CD14-positive monocyte (primary cell): Measurements from ENCODE around the gene TIGD3. TPM values are rescaled to one million over a fixed set of nuclear protein-coding genes. Genes with fewer than 3 reads are reported as not detected.
A peak's percentile ranks its signal among the peaks of the same experiment; 100 is the strongest.

Source experiments
- DNase-seq, 3 donors: peaks; one replicate each; pipeline ENCODE4 v3.0.0-alpha.2; 2011 to 2022
- H2AFZ ChIP-seq: 2 replicates; pipeline ENCODE4 v1.6.0; 2012; ENCODE audit warnings: mild to moderate bottlenecking, low read depth, low read length, inconsistent platforms; ENCODE audit not compliant: insufficient read depth, poor library complexity, severe bottlenecking
- H3K27ac ChIP-seq, 2 donors: 1 replicate in 1 of 2; 2 replicates in 1 of 2; pipeline ENCODE4 v1.5.1; 2012 to 2013; ENCODE audit warnings: low read length in 2 of 2, control low read depth in 1 of 2, inconsistent platforms in 1 of 2, low read depth in 1 of 2, mild to moderate bottlenecking in 1 of 2
- H3K27me3 ChIP-seq, 2 donors: one replicate each; pipeline versions ENCODE4 v1.6.0 to v1.6.1; 2011 to 2013; ENCODE audit warnings: low read length in 2 of 2; ENCODE audit not compliant: control insufficient read depth in 2 of 2, insufficient read depth in 2 of 2
- H3K36me3 ChIP-seq, 2 donors: replicated peaks in 1 of 2; 1 replicate in 1 of 2; 2 replicates in 1 of 2; pipeline versions ENCODE4 v1.5.1 to v1.6.1; 2012 to 2013; ENCODE audit warnings: low read length in 2 of 2, control low read depth in 1 of 2, inconsistent platforms in 1 of 2, mild to moderate bottlenecking in 1 of 2; ENCODE audit not compliant: insufficient read depth in 2 of 2, control insufficient read depth in 1 of 2
- H3K4me1 ChIP-seq, 2 donors: 1 replicate in 1 of 2; 2 replicates in 1 of 2; pipeline versions ENCODE4 v1.5.1 to v1.6.1; 2012 to 2013; ENCODE audit warnings: low read length in 2 of 2, control low read depth in 1 of 2, inconsistent platforms in 1 of 2, mild to moderate bottlenecking in 1 of 2, moderate library complexity in 1 of 2; ENCODE audit not compliant: insufficient read depth in 2 of 2, control insufficient read depth in 1 of 2
- H3K4me2 ChIP-seq: replicated peaks from 2 replicates; pipeline ENCODE3; 2012; ENCODE audit warnings: low read length, moderate library complexity, mild to moderate bottlenecking; ENCODE audit not compliant: poor library complexity, severe bottlenecking; ENCODE audit errors: extremely low read depth
- H3K4me3 ChIP-seq, 3 experiments: fragments of 200-600 bp in 1 of 3; sonication (generic) in 1 of 3; replicated peaks in 1 of 3; 1 replicate in 2 of 3; 2 replicates in 1 of 3; pipeline ENCODE4 v1.5.1; 2011 to 2013; ENCODE audit warnings: low read length in 3 of 3, mild to moderate bottlenecking in 3 of 3, control low read depth in 2 of 3, low read depth in 2 of 3, inconsistent platforms in 1 of 3, moderate library complexity in 1 of 3
- H3K79me2 ChIP-seq: 2 replicates; pipeline ENCODE4 v1.6.0; 2012; ENCODE audit warnings: mild to moderate bottlenecking, control low read depth, inconsistent platforms, low read length, moderate library complexity; ENCODE audit not compliant: insufficient read depth
- H3K9ac ChIP-seq: 2 replicates; pipeline ENCODE4 v1.6.0; 2017; ENCODE audit warnings: low read length, mild to moderate bottlenecking; ENCODE audit not compliant: insufficient read depth, poor library complexity, severe bottlenecking
- H3K9me3 ChIP-seq, 2 donors: replicated peaks in 1 of 2; 1 replicate in 1 of 2; 2 replicates in 1 of 2; pipeline versions ENCODE4 v1.5.1 to v1.6.1; 2012 to 2013; ENCODE audit warnings: low read length in 2 of 2, control low read depth in 1 of 2; ENCODE audit not compliant: control insufficient read depth in 1 of 2, insufficient read depth in 1 of 2
- H4K20me1 ChIP-seq: 2 replicates; pipeline ENCODE4 v1.6.0; 2012; ENCODE audit warnings: mild to moderate bottlenecking, low read length, control low read depth, moderate library complexity; ENCODE audit not compliant: insufficient read depth
- H3K27ac Mint-ChIP-seq, 7 donors: one replicate each; pipeline ENCODE4 v1.8.0; 2020; ENCODE audit warnings: mild to moderate bottlenecking in 7 of 7, mixed read lengths in 7 of 7, moderate library complexity in 6 of 7, inconsistent platforms in 2 of 7
- H3K27me3 Mint-ChIP-seq, 3 donors: one replicate each; pipeline ENCODE4 v1.8.0; 2021 to 2022; ENCODE audit warnings: low read depth in 3 of 3, mild to moderate bottlenecking in 3 of 3, mixed read lengths in 3 of 3, moderate library complexity in 3 of 3, inconsistent platforms in 1 of 3
- H3K36me3 Mint-ChIP-seq, 2 donors: one replicate each; pipeline ENCODE4 v1.8.0; 2020; ENCODE audit warnings: mixed read lengths in 2 of 2, inconsistent platforms in 1 of 2, mild to moderate bottlenecking in 1 of 2
- H3K4me1 Mint-ChIP-seq: one replicate; pipeline ENCODE4 v1.8.0; 2020; ENCODE audit warnings: mild to moderate bottlenecking, mixed read lengths
- H3K4me3 Mint-ChIP-seq, 2 donors: one replicate each; pipeline ENCODE4 v1.8.0; 2020; ENCODE audit warnings: mild to moderate bottlenecking in 2 of 2, mixed read lengths in 2 of 2, moderate library complexity in 1 of 2
- H3K9me3 Mint-ChIP-seq, 7 donors: one replicate each; pipeline ENCODE4 v1.8.0; 2020 to 2022; ENCODE audit warnings: mixed read lengths in 7 of 7, mild to moderate bottlenecking in 6 of 7, moderate library complexity in 6 of 7, inconsistent platforms in 2 of 7
- WGBS: methylation state at CpG from one replicate; pipeline ENCODE4 v1.1.5; 2013; ENCODE audit warnings: missing lambda C conversion rate; ENCODE audit not compliant: insufficient coverage; 5-methylcytosine and 5-hydroxymethylcytosine counted together
- intact Hi-C, 2 donors: fragments of 100-400 bp; cut with micrococcal nuclease; formaldehyde crosslinking; loops; one replicate each; pipeline versions ENCODE4 v1.15.0 to v1.15.1; 2023
- polyA plus RNA-seq, 3 donors: library from polyadenylated mRNA; depleted of rRNA in 1 of 3; unstranded in 2 of 3; stranded (reverse) in 1 of 3; fragments of 300-500 nt in 2 of 3; fragments of >200 nt in 1 of 3; fragmentation: Illumina TruSeq in 2 of 3; gene quantifications; 1 replicate in 2 of 3; 2 replicates in 1 of 3; pipeline ENCODE4 v1.2.3, GENCODE V29; 2012 to 2021
- TF ChIP-seq, protein P1 (sequence below): fragments of 200-600 bp; IDR thresholded peaks from one replicate; pipeline ENCODE4 v1.8.0; 2022; ENCODE audit warnings: antibody characterized with exemption, mild to moderate bottlenecking

TIGD3 gene
- polyA plus RNA-seq, 3 donors: 1.7 to 3.7 (median 2.8) TPM

DNA sequence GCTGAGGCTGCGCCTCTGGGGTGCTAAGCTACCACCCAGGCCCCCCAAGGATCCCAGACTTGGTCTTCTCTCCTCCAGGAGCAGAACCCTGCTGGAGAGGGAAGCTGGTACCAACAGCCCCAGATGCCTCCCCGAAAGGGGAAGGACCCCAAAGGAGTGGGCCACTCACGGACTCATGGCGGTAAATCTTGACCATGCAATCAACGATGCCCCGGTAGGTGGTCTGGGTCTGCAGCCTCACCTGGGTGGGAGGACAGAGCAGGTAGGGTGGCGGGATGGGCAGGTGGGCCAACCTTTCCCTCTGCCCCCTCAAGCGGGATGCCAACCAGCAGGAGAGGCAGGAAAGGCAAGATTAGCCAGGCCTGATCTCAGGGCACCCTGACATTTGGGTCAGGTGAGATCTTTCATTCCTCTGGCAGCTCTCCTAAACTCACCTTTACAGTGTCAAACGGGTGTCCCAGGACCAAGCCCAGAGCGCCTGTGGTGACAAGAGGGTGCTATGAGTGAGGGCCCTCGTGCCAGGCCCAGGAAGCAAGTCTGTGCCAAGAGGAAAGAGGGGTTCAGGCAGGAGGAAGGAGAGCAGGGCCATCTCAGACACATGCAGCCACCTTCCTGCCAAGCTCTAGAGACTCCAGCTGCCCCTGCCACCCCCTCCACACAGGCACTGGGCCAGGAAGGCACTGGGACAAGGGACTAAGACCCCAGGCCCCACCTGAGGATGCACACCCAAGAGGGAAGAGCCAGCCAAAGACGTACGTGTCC, 25.3 kb downstream of the TIGD3 start:
- peak overlapping the region in 1 of 7 donors; percentile 19 for H3K27ac Mint-ChIP-seq
- intact Hi-C loops: loop anchor here in 1 of 2 donors (5.0 kb wide), 2 partner anchors 37 to 127 kb away; no protein-coding TSS in a partner anchor
- peaks cover 40% of the 10 kb centered on the region for H3K4me1 Mint-ChIP-seq
- H3K36me3 Mint-ChIP-seq: peaks cover 3 to 5% of the 10 kb centered on the region in 2 donors
- H3K9me3 ChIP-seq: no peaks in the 10 kb centered on the region
- peaks cover 41 to 57% of the 10 kb centered on the region in 2 donors for H3K4me1 ChIP-seq
- H3K27me3 ChIP-seq: no peaks in the 10 kb centered on the region
- peaks cover 14% of the 10 kb centered on the region for H3K79me2 ChIP-seq
- H2AFZ ChIP-seq: no peak overlapping the region
- no peak overlapping the region for H3K4me3 ChIP-seq
- TF ChIP-seq, protein P1, sequence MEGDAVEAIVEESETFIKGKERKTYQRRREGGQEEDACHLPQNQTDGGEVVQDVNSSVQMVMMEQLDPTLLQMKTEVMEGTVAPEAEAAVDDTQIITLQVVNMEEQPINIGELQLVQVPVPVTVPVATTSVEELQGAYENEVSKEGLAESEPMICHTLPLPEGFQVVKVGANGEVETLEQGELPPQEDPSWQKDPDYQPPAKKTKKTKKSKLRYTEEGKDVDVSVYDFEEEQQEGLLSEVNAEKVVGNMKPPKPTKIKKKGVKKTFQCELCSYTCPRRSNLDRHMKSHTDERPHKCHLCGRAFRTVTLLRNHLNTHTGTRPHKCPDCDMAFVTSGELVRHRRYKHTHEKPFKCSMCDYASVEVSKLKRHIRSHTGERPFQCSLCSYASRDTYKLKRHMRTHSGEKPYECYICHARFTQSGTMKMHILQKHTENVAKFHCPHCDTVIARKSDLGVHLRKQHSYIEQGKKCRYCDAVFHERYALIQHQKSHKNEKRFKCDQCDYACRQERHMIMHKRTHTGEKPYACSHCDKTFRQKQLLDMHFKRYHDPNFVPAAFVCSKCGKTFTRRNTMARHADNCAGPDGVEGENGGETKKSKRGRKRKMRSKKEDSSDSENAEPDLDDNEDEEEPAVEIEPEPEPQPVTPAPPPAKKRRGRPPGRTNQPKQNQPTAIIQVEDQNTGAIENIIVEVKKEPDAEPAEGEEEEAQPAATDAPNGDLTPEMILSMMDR: no peak
- H3K4me2 ChIP-seq: no peak overlapping the region
- no peaks in the 10 kb centered on the region for H4K20me1 ChIP-seq
- H3K4me3 Mint-ChIP-seq: no peak overlapping the region
- H3K27ac ChIP-seq: no peak overlapping the region
- peaks cover 0 to 2% (median 2%) of the 10 kb centered on the region in 3 donors for H3K27me3 Mint-ChIP-seq
- 83% methylated on average over 6 of the region's 13 CpGs for WGBS
- no peaks in the 10 kb centered on the region for H3K36me3 ChIP-seq
- H3K9me3 Mint-ChIP-seq: peaks cover 0 to 3% (median 0%) of the 10 kb centered on the region in 7 donors
- no peak for DNase-seq
- no peak overlapping the region for H3K9ac ChIP-seq

DNA sequence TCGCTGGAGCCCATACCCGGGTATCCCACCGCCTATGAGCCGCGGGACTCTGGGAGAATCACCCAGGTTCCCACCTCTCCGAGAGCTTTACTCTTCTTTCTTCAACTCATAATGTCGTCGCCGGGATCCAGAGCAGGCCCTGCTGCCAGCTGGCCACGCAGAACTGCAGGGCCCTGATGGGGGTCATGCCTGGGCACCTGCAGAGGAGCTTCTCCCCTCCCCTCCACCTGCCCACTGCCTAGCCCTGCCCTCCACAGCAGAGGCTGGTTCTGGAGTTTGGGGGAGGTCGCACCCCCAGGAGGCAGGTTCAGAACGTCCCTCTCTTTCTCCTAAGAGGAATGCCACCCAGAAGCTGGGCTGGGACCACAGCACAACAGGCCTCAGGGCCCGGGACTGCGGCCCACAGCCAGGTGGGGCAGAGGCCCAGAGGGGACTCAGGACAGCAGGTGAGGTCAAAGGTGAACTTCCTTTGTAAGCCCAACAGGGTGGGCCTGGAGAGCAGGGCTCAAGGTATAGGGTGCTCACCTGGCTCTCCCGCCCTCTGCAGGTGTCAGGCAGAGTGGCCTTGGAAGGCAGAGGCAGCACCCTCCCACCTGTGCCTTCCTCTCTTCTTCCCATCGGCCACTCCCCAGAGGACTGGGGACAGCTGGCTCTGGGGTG, 26.0 kb downstream of the TIGD3 start:
- Mint-ChIP-seq H3K4me1 (peaks cover 47% of the 10 kb centered on the region), H3K27me3 (peaks cover 0 to 2% (median 1%) of the 10 kb centered on the region in 3 donors), H3K27ac (peak overlapping the region in 4 of 7 donors; percentile 99 to 100 (median 100)), H3K9me3 (peaks cover 0 to 3% (median 0%) of the 10 kb centered on the region in 7 donors), H3K36me3 (peaks cover 3 to 5% of the 10 kb centered on the region in 2 donors), H3K4me3 (peak overlapping the region in 1 of 2 donors; percentile 27)
- peaks cover 14% of the 10 kb centered on the region for H3K79me2 ChIP-seq
- intact Hi-C loops: loop anchor here in 1 of 2 donors (5.0 kb wide), 2 partner anchors 37 to 127 kb away; no protein-coding TSS in a partner anchor
- H3K4me2 ChIP-seq: no peak overlapping the region
- H3K9ac ChIP-seq: no peak overlapping the region
- no peaks in the 10 kb centered on the region for H4K20me1 ChIP-seq
- no peak overlapping the region for H2AFZ ChIP-seq
- no peak overlapping the region for H3K4me3 ChIP-seq
- H3K27ac ChIP-seq: peak overlapping the region in 1 of 2 donors; percentile 27
- no peaks in the 10 kb centered on the region for H3K27me3 ChIP-seq
- TF ChIP-seq, protein P1: no peak
- 100% methylated on average over 8 of the region's 16 CpGs for WGBS
- no peak for DNase-seq
- H3K4me1 ChIP-seq: peaks cover 46 to 64% of the 10 kb centered on the region in 2 donors
- H3K36me3 ChIP-seq: no peaks in the 10 kb centered on the region
- no peaks in the 10 kb centered on the region for H3K9me3 ChIP-seq
